PC-9 (cell line): Measurements from ENCODE around the gene CTNNA3. TPM values are rescaled to one million over a fixed set of nuclear protein-coding genes. Genes with fewer than 3 reads are reported as not detected.

Source experiments
- BruUV-seq: library from RNA; stranded (reverse); fragments of 400-500 nt; replicated peaks from 2 replicates; lab custom pipeline; 2021; lab: Mats Ljungman, UMichigan
- CTCF ChIA-PET: fragments of 300-600 bp; sonication (Branson Sonifier 250); formaldehyde crosslinking; loops from one replicate; lab custom pipeline; 2022; ENCODE audit warnings: antibody characterized with exemption; lab: Charles Lee
- POLR2A ChIA-PET: fragments of 300-600 bp; sonication (Branson Sonifier 250); formaldehyde crosslinking; loops from one replicate; lab custom pipeline; 2022; ENCODE audit warnings: antibody characterized with exemption; ENCODE audit not compliant: unreplicated experiment; lab: Charles Lee
- DNase-seq, 2 experiments: peaks; one replicate each; pipeline versions ENCODE4 v3.0.0 to v3.0.0-alpha.2; 2015 to 2022; ENCODE audit warnings: mixed read lengths in 1 of 2
- H2AFZ ChIP-seq: fragments of 200-600 bp; sonication (generic); 2 replicates; pipeline ENCODE4 v1.8.1; 2017; ENCODE audit warnings: antibody characterized with exemption
- H3F3A ChIP-seq: fragments of 200-600 bp; sonication (generic); 2 replicates; pipeline ENCODE4 v1.8.1; 2017; ENCODE audit warnings: antibody characterized with exemption, mild to moderate bottlenecking, low read depth; ENCODE audit not compliant: insufficient read depth
- H3K27ac ChIP-seq: fragments of 200-600 bp; sonication (generic); 2 replicates; pipeline ENCODE4 v1.6.1; 2016; ENCODE audit warnings: mixed run types
- H3K27me3 ChIP-seq: fragments of 200-600 bp; sonication (generic); 2 replicates; pipeline ENCODE4 v1.6.1; 2016; ENCODE audit warnings: low read depth, mixed run types; ENCODE audit not compliant: insufficient read depth
- H3K36me3 ChIP-seq: fragments of 200-600 bp; sonication (generic); 2 replicates; pipeline ENCODE4 v1.6.1; 2016; ENCODE audit warnings: low read depth, mixed run types
- H3K4me1 ChIP-seq: fragments of 200-600 bp; sonication (generic); replicated peaks from 2 replicates; pipeline ENCODE4 v1.6.1; 2016; ENCODE audit warnings: mixed run types; ENCODE audit not compliant: insufficient read depth
- H3K4me2 ChIP-seq: fragments of 200-600 bp; sonication (generic); 2 replicates; pipeline ENCODE4 v1.6.1; 2017; ENCODE audit warnings: mixed run types
- H3K4me3 ChIP-seq: fragments of 200-600 bp; sonication (generic); 2 replicates; pipeline ENCODE4 v1.6.1; 2016; ENCODE audit warnings: mixed run types
- H3K79me2 ChIP-seq: fragments of 200-600 bp; sonication (generic); 2 replicates; pipeline ENCODE4 v1.6.1; 2017; ENCODE audit warnings: low read depth, mixed run types
- H3K9me2 ChIP-seq: fragments of 200-600 bp; sonication (generic); 2 replicates; pipeline ENCODE4 v1.8.1; 2017; ENCODE audit warnings: mild to moderate bottlenecking; ENCODE audit not compliant: insufficient read depth
- H3K9me3 ChIP-seq: fragments of 200-600 bp; sonication (generic); 2 replicates; pipeline ENCODE4 v1.8.1; 2016; ENCODE audit warnings: low read depth; ENCODE audit not compliant: insufficient read depth
- H4K20me1 ChIP-seq: fragments of 200-600 bp; sonication (generic); 2 replicates; pipeline ENCODE4 v1.8.1; 2017; ENCODE audit not compliant: insufficient read depth
- CTCF ChIP-seq: fragments of 200-600 bp; sonication (generic); conservative IDR thresholded peaks from 2 replicates; pipeline ENCODE4 v1.6.1; 2017; ENCODE audit warnings: mixed run types, antibody characterized with exemption, mild to moderate bottlenecking, moderate library complexity
- EZH2 ChIP-seq: fragments of 200-600 bp; sonication (generic); IDR thresholded peaks from 2 replicates; pipeline ENCODE4 v1.8.0; 2017; ENCODE audit warnings: antibody characterized with exemption, low read depth
- intact Hi-C: fragments of 100-400 bp; cut with micrococcal nuclease; formaldehyde crosslinking; loops from one replicate; pipeline ENCODE4 v1.10.0; 2022; ENCODE audit not compliant: unreplicated experiment
- total RNA-seq: library from RNA; stranded (reverse); gene quantifications from 2 replicates; pipeline ENCODE4 v1.2.3, GENCODE V29; 2021

Gene CTNNA3
- total RNA-seq, 1 experiment from 2014 or later, result not detected

GRCh38 chr10:67664942-67665341 lies 31.1 kb downstream of the CTNNA3 start:
- Histone ChIP-seq H3K4me3 (no peak overlapping the region), H3F3A (no peaks in the 10 kb centered on the region), H2AFZ (no peak overlapping the region), H3K36me3 (no peaks in the 10 kb centered on the region), H3K9me2 (peaks cover 4% of the 10 kb centered on the region; the same call in 1 of the 2 replicates), H4K20me1 (no peaks in the 10 kb centered on the region), H3K27ac (no peak overlapping the region), H3K9me3 (no peaks in the 10 kb centered on the region), H3K79me2 (no peaks in the 10 kb centered on the region), H3K4me2 (no peak overlapping the region), H3K4me1 (no peaks in the 10 kb centered on the region), H3K27me3 (no peaks in the 10 kb centered on the region)
- CTCF ChIA-PET, result no interaction called here
- POLR2A ChIA-PET, result no interaction called here
- no TSS peak for BruUV-seq
- intact Hi-C loops, result loop anchor here (5.0 kb wide), 1 partner anchor 637 kb away; no protein-coding TSS in a partner anchor
- DNase-seq, result no peak
- TF ChIP-seq CTCF (no peak), EZH2 (no peak)

- DNase-seq, result no peak
- H3K9me2 ChIP-seq, result no peaks in the 10 kb centered on the region
- no peaks in the 10 kb centered on the region for H3K79me2 ChIP-seq
- no peak overlapping the region for H3K4me2 ChIP-seq
- no peaks in the 10 kb centered on the region for H3F3A ChIP-seq
- H2AFZ ChIP-seq, result no peak overlapping the region
- H4K20me1 ChIP-seq, result no peaks in the 10 kb centered on the region
- no peak overlapping the region for H3K4me3 ChIP-seq
- H3K9me3 ChIP-seq, result no peaks in the 10 kb centered on the region
- no peaks in the 10 kb centered on the region for H3K36me3 ChIP-seq
- no peak overlapping the region for H3K27ac ChIP-seq
- intact Hi-C loops, result no loop called here
- no TSS peak for BruUV-seq
- POLR2A ChIA-PET, result no interaction called here
- TF ChIP-seq CTCF, result no peak
- TF ChIP-seq EZH2, result no peak
- no peaks in the 10 kb centered on the region for H3K27me3 ChIP-seq
- no peaks in the 10 kb centered on the region for H3K4me1 ChIP-seq
- CTCF ChIA-PET, result interaction anchor here (1.0 kb wide), 1 partner anchor 116 kb away, joined by 3 read pairs; no protein-coding TSS in a partner anchor
Observed at GRCh38 chr10:67663449-67664087, 32.4 kb downstream of the CTNNA3 start.

- H3K4me2 ChIP-seq, result no peak overlapping the region
- no peaks in the 10 kb centered on the region for H3F3A ChIP-seq
- no peak for TF ChIP-seq EZH2
- TF ChIP-seq CTCF, result no peak
- H3K9me3 ChIP-seq, result no peaks in the 10 kb centered on the region
- ChIA-PET CTCF (no interaction called here), POLR2A (no interaction called here)
- no peaks in the 10 kb centered on the region for H4K20me1 ChIP-seq
- H2AFZ ChIP-seq, result no peak overlapping the region
- BruUV-seq, result no TSS peak
- H3K4me1 ChIP-seq, result no peaks in the 10 kb centered on the region
- no peaks in the 10 kb centered on the region for H3K36me3 ChIP-seq
- H3K27me3 ChIP-seq, result no peaks in the 10 kb centered on the region
- H3K27ac ChIP-seq, result no peak overlapping the region
- H3K9me2 ChIP-seq, result no peaks in the 10 kb centered on the region
- no peak overlapping the region for H3K4me3 ChIP-seq
- no peak for DNase-seq
- H3K79me2 ChIP-seq, result no peaks in the 10 kb centered on the region
- intact Hi-C loops, result no loop called here
Observed at GRCh38 chr10:67662415-67662814, 33.6 kb downstream of the CTNNA3 start.
